Endometrial microvascular endothelial cells (primary cell): ENCODE results near the gene WDR48. TPM values are rescaled to one million over a fixed set of nuclear protein-coding genes. Genes with fewer than 3 reads are reported as not detected.

Experiments
- in situ Hi-C: cut with HindIII; loops from 2 replicates; pipeline ENCODE4 v1.10.0; 2017; ENCODE audit warnings: low sequenced_read_pairs, low pct_unique_long_range_greater_than_20kb; ENCODE audit errors: inconsistent ontology term
- total RNA-seq: library from RNA; depleted of rRNA; stranded (reverse); fragments of >200 nt; gene quantifications from one replicate; pipeline ENCODE4 v1.2.3, GENCODE V29; 2015; ENCODE audit errors: inconsistent ontology term

Gene WDR48
- total RNA-seq, 1 donor from 2014 or later, result 14.8 TPM

GRCh38 chr3:39144748-39145380 is 93.0 kb downstream of the WDR48 start:
- in situ Hi-C loops, result loop anchor here (25.0 kb wide), 1 partner anchor 142 kb away; the partner anchor contains the start of gene CX3CR1

- in situ Hi-C loops, result loop anchor here (25.0 kb wide), 1 partner anchor 141 kb away; the partner anchor contains the start of gene CX3CR1
Measured at GRCh38 chr3:39146083-39146501, 94.3 kb downstream of the WDR48 start.

Other genes with a start within 250 kb of the WDR48 start
- not detected for gene SCN10A, start 235.8 kb upstream of the WDR48 start, total RNA-seq
- not detected for gene SCN11A, start 72 bp upstream of the WDR48 start, total RNA-seq
- 72.3 TPM for gene GORASP1, start 55.6 kb downstream of the WDR48 start, total RNA-seq
- 0.09 TPM for gene TTC21A, start 55.7 kb downstream of the WDR48 start, total RNA-seq
- 23.3 TPM for gene CSRNP1, start 101.6 kb downstream of the WDR48 start, total RNA-seq
- not detected for gene XIRP1, start 140.6 kb downstream of the WDR48 start, total RNA-seq
- not detected for gene CX3CR1, start 228.0 kb downstream of the WDR48 start, total RNA-seq